ENCODE data around the gene DAPL1.

Gene DAPL1

GRCh38 chr2:158748926-158749590 is 46.1 kb upstream of the DAPL1 start:
- Histone ChIP-seq H3K27me3 (ENCODE audit: control insufficient read depth, insufficient read depth, low read length) (peaks cover 4% of the 10 kb centered on the region), H3K9ac (no peak overlapping the region), H3K36me3 (ENCODE audit: control insufficient read depth, insufficient read depth, low read length) (no peaks in the 10 kb centered on the region), H2AFZ (no peak overlapping the region), H3K4me1 (no peaks in the 10 kb centered on the region), H3K79me2 (no peaks in the 10 kb centered on the region), H3K4me2 (ENCODE audit: low read length) (no peak overlapping the region), H3K4me3 (ENCODE audit: low read depth, low read length) (no peak overlapping the region), H3K27ac (no peak overlapping the region), H3K9me3 (ENCODE audit: control insufficient read depth, low read length) (no peaks in the 10 kb centered on the region)
- TF ChIP-seq, protein P1, sequence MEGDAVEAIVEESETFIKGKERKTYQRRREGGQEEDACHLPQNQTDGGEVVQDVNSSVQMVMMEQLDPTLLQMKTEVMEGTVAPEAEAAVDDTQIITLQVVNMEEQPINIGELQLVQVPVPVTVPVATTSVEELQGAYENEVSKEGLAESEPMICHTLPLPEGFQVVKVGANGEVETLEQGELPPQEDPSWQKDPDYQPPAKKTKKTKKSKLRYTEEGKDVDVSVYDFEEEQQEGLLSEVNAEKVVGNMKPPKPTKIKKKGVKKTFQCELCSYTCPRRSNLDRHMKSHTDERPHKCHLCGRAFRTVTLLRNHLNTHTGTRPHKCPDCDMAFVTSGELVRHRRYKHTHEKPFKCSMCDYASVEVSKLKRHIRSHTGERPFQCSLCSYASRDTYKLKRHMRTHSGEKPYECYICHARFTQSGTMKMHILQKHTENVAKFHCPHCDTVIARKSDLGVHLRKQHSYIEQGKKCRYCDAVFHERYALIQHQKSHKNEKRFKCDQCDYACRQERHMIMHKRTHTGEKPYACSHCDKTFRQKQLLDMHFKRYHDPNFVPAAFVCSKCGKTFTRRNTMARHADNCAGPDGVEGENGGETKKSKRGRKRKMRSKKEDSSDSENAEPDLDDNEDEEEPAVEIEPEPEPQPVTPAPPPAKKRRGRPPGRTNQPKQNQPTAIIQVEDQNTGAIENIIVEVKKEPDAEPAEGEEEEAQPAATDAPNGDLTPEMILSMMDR (IDR thresholded peaks at IDR 0.05): no peak

DNA sequence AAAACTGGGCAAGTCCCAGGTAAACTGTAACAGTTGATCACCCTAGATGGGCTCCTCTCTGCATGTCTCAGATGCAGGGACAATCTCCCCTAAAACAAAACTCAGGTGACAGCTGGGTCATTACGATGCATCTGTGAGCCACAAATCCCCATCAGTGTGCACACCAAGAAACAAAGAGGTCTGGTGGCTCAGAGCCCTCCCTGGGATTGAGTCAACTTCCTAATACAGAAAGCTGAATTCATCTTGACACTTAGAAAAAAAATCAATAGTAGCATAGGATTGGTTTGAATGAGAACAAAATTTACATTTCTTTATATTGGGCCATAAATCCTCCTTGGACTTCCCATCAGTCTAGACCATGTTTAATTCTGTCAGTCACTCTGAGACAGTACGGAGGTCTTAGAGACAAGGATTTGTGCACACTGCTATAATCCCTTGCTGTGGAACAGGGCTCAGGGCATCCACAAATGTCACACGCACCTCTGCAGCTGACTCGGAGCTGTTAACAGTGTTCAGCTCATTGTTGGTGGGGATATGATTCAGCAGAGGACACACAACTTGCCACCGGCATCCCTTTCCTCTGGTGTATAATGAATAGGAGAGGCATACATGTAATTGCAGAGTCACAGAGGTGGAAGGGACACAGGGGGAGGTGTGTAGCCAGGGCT is 44.5 kb upstream of the DAPL1 start:
- Histone ChIP-seq H2AFZ (no peak overlapping the region), H3K4me3 (ENCODE audit: low read depth, low read length) (no peak overlapping the region), H3K36me3 (ENCODE audit: control insufficient read depth, insufficient read depth, low read length) (no peaks in the 10 kb centered on the region), H3K4me2 (ENCODE audit: low read length) (no peak overlapping the region), H3K9ac (no peak overlapping the region), H3K4me1 (no peaks in the 10 kb centered on the region), H3K27ac (no peak overlapping the region), H3K9me3 (ENCODE audit: control insufficient read depth, low read length) (no peaks in the 10 kb centered on the region), H3K79me2 (no peaks in the 10 kb centered on the region), H3K27me3 (ENCODE audit: control insufficient read depth, insufficient read depth, low read length) (peaks cover 4% of the 10 kb centered on the region)
- TF ChIP-seq, protein P1 (IDR thresholded peaks at IDR 0.05): no peak

DNA sequence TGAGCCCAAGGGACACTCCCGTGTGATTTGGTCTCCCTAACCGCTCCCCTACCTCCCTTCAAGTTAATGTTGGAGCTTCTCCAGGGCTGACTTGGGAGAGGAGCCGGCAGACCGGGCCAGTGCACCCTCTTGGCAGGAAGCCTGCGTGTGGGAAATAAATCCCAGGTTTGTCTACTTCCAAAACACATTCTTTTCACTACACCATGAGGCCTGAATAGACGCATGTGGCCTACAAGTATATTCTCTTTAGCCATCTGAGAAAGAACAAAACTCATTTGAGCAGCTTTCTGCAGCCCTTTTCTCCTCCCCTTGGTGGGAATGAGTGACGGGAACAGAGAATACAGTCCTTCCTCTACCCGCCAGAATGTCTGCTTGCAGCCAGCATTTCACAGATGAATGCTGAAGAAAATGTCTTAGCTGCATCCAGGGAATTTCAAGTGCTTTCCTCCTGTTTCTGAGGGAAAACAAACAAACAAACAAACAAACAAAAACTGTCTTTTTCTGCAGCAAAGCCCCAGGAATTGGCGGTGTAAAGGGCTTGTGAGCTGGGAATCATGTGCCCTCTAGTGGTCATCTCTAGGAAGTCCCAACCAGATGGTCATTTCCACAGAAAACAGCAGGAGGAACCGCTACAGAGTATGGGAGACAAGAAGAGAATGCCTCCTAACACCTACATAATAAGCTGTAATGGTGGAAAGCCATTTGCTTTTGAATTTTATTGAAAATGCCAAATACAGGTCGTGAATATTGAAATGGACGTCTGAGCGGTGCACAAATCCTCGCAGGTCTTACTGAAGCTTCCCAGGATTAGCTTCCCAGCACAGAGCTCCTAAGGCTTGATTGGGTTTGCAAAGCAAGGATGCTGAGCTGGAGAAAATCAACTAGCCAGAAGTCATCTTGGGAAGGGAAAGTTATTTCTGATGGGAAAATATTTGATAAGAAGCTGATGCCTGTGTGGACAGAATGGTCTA is 41.2 kb upstream of the DAPL1 start:
- Histone ChIP-seq H2AFZ (peak overlapping the region; percentile 85), H3K4me2 (ENCODE audit: low read length) (peak overlapping the region; percentile 64), H3K79me2 (no peaks in the 10 kb centered on the region), H3K36me3 (ENCODE audit: control insufficient read depth, insufficient read depth, low read length) (no peaks in the 10 kb centered on the region), H3K4me1 (no peaks in the 10 kb centered on the region), H3K27me3 (ENCODE audit: control insufficient read depth, insufficient read depth, low read length) (no peaks in the 10 kb centered on the region), H3K4me3 (ENCODE audit: low read depth, low read length) (no peak overlapping the region), H3K9ac (no peak overlapping the region), H3K27ac (no peak overlapping the region), H3K9me3 (ENCODE audit: control insufficient read depth, low read length) (no peaks in the 10 kb centered on the region)
- TF ChIP-seq, protein P1 (IDR thresholded peaks at IDR 0.05): peak; percentile 91

- TF ChIP-seq, protein P1 (IDR thresholded peaks at IDR 0.05): no peak
Measured at GRCh38 chr2:158755310-158756087, 39.6 kb upstream of the DAPL1 start.

More at GRCh38 chr2:158755310-158756087, 39.6 kb upstream of the DAPL1 start:
- H3K4me3 ChIP-seq (ENCODE audit: low read depth, low read length): no peak overlapping the region
- no peaks in the 10 kb centered on the region for H3K27me3 ChIP-seq (ENCODE audit: control insufficient read depth, insufficient read depth, low read length)
- no peaks in the 10 kb centered on the region for H3K79me2 ChIP-seq
- H3K9me3 ChIP-seq (ENCODE audit: control insufficient read depth, low read length): no peaks in the 10 kb centered on the region
- no peak overlapping the region for H3K9ac ChIP-seq
- H3K4me2 ChIP-seq (ENCODE audit: low read length): no peak overlapping the region
- no peak overlapping the region for H2AFZ ChIP-seq
- no peak overlapping the region for H3K27ac ChIP-seq
- H3K36me3 ChIP-seq (ENCODE audit: control insufficient read depth, insufficient read depth, low read length): no peaks in the 10 kb centered on the region
- no peaks in the 10 kb centered on the region for H3K4me1 ChIP-seq

All from parathyroid adenoma (tissue), 2 donors.